ENCODE data around the gene PAXX.

Gene PAXX, protein sequence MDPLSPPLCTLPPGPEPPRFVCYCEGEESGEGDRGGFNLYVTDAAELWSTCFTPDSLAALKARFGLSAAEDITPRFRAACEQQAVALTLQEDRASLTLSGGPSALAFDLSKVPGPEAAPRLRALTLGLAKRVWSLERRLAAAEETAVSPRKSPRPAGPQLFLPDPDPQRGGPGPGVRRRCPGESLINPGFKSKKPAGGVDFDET

DNA sequence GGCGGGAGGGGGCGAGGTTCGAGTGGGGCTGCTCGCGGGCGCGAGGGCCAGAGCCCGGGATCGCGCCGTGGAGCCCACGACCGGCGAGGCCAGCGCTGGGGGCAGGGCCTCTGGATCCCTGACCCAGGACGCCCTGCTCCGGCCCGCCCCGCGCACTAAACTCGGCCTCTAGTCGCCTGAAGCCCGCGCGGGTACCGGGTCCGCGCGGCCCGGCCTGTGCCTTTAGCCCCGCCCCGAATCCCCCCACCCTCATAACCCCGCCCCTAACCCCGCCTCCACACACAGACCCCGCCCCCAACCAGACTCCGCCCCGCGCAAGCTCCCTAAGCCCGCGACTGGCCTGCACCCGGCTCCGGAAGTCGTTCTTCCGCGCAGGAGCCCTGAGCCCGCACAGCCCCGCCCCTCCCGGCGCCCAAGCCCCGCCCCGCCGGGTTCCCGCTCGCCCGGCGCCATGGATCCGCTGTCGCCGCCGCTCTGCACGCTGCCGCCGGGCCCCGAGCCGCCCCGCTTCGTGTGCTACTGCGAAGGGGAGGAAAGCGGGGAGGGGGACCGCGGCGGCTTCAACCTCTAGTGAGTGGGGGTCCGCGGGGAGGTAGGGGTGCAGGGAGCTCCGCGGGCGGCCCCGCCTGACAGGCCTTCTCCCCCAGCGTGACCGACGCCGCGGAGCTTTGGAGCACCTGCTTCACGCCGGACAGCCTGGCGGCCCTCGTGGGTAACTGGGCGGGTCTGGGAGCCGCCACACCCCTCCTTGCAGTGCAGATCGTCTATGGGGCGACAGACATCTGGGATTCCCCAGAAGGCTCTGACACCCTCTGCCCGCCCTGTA is at the start of gene PAXX:
Gene PAXX (plus strand): TSS at position 430 of the 826 bp plus-strand sequence. CDS start 22 bp downstream, at position 452.
- DNase-seq (ENCODE audit: low spot score): peak; percentile 98

DNA sequence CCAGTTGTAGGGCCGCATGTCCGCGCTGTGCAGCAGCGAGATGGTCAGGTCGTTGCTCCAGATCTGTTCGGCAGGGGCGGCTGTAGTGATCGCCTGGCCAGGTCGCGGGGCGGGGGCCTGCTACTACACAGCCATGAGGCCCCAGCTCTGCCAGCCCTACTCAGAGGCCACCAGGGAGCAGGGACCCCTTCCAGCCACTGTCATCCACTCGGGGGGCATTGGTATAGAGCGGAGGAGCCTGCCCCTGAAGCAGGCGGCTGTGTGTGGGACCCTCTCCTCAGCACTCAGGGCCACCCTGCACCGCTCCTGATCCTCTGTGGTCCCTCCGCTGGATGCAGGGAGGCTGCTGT is 49.4 kb upstream of the PAXX start:
- DNase-seq (ENCODE audit: low spot score): no peak

DNA sequence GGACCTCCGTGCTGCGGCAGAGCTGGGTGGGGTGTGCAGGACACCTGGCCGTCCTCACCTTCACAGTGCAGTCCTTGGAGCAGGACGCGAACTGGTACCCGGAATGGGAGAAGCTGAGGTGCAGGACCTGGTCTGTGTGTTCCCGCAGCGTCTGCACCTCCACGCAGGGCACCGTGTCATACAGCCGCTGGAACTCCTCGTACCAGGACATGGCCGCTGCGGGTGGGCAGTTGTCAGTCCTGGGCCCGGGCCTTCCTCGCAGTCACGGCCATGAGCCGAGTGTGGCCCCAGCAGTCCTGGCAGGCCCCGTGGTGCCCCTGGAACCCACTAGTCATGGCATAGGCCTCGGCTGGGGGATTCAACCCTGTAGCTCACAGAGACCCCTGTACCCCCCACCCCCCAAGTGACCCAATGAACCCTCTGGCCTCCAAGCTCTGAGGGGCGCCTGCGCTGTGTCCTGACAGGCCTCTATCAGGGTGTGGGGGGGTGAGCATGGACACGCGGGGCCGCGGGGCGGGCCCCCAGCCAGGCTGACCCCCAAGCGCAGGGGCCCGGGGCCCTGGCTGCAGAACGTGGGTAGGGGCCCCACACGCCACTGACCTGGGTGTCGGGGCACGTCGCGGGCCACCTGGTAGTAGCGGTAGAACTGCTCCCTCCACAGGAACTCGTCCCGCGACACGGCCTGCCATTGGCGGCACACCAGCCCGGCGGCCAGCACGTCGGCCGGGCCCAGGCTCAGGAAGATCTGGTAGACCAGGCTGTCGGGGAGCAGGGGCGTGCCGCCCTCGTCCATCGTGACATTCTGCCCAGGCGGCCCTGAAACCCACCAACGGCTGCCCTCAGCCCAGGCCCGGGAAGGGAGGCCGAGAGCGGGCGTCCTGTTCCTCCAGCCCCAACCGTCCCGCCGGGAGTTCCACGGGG is 48.7 kb upstream of the PAXX start:
- no peak for DNase-seq (ENCODE audit: low spot score)

DNA sequence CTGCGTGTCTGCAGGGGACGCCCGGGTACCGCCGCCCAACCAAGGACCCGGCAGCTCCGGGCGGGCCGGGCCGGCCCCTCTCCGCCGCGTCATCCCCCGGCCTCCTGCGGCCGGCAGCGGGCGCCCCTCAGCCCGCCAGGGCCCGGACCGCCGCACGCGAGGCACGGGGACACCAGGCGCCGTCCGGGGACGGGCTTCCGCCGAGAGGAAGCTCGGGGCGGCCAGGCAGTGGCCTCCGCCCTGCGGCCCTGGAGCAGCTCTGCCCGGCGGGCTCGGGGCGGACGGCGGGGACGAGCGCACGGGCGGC is 48.1 kb upstream of the PAXX start:
- peak; percentile 91 for DNase-seq (ENCODE audit: low spot score)

DNA sequence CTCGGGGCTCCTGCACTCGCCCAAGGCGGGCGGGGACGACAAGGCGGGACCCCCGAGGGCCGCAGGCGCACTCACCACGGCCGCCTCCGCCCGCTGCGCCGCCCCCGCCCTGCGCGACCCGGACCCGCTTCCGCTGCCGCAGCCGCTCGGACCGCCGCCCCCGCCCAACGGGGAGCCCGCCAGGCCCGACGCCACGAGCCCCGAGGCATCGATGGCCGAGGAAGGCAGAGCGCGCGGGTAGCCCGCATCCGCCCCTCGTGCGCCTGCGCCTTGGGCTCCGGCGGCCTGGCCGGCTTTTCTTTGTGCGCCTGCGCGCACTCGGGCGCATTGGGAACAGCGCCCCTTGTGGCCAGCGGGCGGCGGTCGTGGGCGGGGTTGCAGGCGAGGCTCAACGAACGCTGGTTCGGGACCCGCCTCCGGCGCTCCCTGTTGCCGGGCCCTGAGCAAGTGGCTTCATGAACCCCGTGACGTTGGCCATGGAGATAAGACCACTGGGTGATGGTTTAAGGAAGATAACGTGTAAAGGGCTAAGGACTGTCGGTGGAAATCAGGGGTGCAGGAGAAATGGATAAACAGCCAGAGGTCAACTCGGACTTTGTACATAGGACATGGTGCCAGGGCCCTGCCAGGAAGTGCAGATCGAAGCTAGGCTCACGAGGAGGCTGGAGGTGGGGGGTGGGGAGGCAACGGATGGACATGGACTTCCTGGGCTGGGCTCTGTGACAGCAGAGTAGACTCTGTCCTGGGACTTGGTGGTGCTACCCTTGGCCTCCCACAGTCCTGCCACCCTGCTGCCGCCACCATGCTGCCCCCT is 47.5 kb upstream of the PAXX start, which contains the start of the genes C8G and FBXW5:
Gene C8G (plus strand): TSS at position 725 of the 814 bp plus-strand sequence. CDS start 78 bp downstream, at position 803.
Gene FBXW5 (minus strand): TSS at position 220 of the 814 bp plus-strand sequence. CDS start 655 bp downstream, outside the sequence.
- DNase-seq (ENCODE audit: low spot score): peak; percentile 100

DNA sequence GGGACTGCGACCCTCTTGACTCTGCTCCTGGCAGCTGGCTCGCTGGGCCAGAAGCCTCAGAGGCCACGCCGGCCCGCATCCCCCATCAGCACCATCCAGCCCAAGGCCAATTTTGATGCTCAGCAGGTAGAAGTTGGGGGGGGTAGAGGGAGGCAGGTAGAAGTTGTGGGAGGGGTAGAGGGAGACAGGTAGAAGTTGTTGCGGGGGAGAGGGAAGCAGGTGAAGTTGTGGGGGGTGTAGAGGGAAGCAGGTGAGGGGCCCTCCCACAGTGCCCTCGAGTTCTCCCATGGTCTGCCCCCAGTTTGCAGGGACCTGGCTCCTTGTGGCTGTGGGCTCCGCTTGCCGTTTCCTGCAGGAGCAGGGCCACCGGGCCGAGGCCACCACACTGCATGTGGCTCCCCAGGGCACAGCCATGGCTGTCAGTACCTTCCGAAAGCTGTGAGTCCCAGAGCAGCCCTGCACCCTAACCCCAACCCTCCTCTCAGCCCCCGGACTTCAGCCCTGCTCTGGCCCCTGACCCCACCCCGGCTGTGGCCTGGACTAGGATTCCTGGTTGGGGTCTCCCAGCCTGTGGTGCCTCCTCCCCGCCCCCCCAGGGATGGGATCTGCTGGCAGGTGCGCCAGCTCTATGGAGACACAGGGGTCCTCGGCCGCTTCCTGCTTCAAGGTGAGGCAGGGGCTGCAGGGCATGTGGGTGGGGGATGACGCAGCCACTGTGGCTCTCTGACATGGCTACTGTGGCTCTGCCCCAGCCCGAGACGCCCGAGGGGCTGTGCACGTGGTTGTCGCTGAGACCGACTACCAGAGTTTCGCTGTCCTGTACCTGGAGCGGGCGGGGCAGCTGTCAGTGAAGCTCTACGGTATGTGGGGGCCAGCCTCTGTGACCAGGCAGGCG is 46.6 kb upstream of the PAXX start:
- no peak for DNase-seq (ENCODE audit: low spot score)

DNA sequence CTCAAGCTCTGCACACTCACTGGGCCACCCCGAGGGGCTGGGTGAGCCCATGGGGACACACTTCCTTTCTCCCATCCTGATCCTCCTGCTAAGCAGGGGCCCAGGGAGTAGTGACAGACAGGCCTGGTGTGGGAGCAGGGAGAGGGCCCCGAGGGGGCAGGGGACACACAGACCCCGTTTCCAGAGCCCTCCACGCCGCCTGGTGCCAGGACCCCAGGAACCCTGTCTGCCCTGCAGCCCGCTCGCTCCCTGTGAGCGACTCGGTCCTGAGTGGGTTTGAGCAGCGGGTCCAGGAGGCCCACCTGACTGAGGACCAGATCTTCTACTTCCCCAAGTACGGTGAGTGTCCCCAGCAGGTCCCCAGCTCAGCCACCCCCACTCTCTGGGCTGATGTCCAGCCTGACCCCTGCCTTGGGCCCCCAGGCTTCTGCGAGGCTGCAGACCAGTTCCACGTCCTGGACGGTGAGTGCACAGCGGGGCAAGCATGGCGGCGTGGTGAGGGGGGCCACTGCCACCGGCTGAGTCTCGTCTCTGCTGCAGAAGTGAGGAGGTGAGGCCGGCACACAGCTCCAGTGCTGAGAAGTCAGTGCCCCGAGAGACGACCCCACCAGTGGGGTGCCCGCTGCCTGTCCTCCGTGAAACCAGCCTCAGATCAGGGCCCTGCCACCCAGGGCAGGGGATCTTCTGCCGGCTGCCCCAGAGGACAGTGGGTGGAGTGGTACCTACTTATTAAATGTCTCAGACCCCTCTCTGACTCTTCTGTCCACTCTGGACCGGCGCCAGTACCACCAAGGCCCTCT is 45.8 kb upstream of the PAXX start:
- no peak for DNase-seq (ENCODE audit: low spot score)

DNA sequence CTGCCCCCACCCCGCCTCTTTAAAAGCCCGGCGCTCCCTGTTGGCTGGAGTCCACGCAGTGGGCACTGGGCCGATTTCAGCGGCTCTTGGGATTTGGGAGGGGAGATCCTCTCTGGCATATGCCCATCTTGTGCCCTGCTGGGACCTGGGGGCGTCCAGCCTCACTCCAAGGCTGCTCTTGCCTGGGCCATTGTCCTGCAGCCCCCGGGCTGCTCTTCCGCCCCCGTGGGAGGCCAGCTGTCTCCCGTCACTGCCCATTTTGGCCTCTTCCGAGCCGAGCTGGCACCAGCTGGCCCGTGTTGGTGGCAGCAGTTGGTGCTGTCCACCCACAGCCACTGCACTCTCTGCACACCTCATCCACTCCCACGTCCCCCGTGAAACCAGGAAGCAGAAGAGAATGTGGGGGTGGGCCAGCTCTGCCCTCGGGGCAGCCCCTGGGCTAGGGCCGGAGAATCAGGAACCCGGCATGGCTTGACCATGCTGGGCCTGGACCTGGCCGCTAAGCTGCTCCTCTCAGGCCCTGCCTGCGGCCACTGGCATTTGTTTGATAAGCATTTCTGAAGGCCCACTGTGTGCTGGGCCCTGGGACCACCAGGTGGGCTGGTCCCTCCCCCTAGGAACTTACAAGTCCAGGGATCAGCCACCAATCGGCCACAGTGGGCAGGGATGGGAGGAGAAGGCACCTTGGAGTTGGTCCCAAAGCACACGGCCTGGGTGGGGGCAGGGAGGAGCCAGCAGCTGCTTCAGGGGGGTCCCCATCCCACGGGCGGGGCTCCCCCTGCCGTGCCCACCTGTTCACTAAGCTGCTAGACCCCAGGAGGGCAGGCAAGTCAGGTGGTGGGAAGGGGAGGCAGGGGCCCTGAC is 45.0 kb upstream of the PAXX start:
- no peak for DNase-seq (ENCODE audit: low spot score)

DNA sequence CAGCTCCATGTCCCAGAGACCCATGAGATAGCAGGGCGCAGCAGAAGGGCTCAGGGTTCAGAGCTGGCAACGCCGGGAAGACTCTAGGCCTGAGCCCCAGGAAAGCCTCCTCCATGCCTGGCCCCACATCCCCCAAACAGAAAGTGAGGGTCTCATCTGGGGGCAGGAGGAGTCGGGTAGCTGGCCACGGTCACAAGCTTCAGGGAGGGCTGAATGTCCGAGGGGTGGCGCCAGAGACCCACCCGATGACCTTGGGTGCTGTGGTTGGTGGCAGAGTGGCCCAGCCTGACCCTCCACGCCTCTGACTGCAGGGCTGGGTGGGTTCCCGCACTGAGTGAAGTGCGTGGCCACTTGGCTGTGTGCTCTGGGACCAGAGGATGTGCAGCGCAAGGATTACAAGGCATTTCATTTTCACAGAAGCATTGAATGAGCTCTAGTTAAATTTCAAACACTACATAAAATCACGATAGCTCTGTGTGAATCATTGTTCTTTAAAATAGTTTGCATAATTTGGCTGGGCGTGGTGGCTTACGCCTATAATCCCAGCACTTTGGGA is 44.2 kb upstream of the PAXX start:
- peak; percentile 71 for DNase-seq (ENCODE audit: low spot score)

DNA sequence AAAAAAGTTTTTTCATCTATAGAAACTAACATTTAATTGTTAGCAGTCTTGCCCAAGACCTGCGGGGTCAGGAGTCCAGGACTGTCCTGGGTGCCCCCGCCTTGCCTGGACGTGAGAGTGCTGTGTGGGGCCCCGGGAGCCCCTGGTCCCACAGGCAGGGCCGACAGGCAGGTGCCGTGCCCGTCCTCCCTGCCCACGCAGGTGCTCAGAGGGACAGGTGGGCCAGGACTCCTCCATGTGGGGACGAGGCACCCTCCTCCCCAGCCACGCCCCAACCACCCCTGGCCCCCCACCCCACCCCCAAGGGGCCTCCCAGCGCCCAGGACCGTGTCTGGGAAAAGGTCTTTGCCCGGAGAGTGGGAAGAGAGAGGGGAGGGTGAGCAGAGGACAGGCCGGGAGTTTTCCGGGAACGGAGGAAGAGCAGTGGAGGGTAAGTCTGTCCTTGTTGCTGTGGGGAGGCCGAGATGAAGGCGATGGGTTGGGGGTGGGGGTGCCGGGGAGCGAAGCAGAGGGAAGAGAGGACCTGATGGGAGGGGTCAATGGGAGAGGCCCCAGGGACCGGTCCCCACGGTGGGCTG is 42.9 kb upstream of the PAXX start:
- DNase-seq (ENCODE audit: low spot score): no peak

DNA sequence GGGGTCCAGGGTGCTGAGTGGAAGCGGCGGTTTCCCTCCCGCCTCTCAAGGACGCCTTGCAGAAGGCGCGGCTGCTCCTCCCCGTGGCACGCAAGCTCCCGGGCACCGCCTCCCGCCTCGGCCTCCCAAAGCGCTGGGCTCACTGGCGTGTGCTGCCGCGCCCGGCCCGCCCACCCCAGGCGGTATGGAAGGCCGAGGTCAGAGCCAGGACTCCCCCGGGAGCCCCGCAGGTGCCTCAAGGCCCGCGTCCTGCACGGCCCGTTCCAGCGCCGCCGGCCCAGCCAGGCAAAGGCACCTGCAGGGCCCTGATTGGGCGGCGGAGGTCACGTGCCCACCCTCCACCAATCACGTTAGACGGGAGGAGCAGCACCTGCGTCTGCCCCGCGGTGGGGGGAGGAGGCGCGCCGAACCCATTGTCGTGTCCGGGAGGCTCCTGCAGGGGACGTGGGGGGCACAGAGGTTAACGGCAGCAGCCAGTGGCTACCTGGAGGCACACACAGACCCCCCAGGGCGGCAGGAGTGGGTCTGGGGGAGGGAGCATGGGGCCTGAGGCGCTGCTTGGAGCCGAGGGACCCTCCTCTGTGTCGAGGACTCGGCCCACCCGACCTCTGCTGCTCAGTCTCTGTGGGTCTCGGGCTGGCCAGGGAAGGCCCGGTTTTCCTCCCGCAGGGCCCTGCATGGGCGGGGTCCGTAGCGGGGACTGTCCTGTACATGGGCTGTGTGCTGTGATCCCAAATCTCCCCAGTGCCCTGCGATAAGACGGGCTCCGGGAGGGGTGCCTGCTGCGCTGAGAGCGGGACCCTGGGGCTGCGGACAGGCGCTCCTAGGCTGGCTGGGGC is 42.2 kb upstream of the PAXX start:
- peak; percentile 98 for DNase-seq (ENCODE audit: low spot score)

DNA sequence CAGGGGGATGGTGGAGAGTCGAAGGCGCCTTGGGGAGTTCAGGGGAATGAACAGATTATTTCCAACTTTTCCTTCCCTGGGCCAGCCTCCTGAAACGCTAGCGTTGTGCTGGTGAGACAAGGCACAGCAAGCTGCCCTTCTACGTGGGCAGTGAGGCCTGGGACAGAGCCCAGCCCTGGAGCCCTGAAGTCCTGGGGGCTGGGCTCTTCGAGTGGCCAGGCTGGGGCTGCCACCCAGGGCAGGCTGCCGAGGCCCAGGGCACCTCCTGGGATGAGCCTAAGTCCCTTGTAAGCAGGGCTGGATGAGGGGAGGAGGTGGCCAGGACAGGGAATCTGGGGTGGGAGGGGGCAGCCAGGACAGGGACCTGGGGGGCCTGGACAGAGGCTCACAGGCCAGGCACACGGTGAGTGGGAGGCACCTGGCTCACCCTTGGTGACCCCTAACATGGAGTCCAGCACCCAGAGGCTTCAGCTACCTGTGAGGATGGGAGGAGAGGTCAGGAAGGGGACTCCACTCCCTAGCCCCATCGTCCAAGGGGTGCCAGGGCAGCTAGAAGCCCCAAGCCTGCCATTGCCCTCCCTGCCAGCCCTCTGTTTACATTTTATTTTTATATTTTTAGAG is 41.5 kb upstream of the PAXX start:
- DNase-seq (ENCODE audit: low spot score): no peak

DNA sequence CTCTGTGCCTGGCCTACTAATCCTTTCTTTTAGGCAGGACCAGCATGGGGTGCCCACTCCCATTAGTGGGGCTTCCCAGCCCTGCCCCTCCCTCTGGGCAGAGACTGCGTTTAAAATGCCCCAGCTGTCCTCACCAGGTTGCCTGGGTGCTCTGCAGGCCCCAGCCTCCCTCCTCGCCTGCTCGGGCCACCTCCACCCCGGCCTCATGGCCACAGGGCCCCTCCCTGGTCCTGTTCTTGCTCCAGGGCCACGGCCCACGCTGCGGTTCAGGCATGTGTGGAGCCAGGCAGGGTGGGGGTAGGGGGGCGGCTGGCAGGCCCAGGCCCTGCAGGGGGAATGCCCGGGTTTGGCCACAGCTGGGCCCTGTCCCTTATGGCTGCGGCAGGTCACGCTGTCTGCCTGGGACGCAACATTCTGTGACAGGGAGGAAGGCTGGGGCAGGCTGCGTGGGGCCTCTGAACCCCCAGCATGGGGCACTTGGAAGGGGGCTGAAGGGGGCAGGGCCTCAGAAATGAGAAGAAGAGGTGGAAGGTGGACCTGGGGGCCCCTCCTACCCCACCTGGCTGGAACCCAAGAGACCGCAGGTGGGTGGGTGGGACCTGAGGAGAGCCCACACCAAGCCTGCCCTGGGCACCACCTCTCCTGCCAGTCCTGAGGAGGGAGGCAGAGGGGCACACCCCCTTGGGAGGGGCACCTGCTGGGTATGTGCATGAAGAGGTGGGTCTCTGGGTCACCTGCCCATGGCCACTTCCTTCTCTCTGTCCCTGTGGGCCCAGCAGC is 40.5 kb upstream of the PAXX start, which contains the start of gene LCN12:
Gene LCN12 (plus strand): TSS at position 733 of the 780 bp plus-strand sequence. CDS start 55 bp downstream, outside the sequence.
- no peak for DNase-seq (ENCODE audit: low spot score)

DNA sequence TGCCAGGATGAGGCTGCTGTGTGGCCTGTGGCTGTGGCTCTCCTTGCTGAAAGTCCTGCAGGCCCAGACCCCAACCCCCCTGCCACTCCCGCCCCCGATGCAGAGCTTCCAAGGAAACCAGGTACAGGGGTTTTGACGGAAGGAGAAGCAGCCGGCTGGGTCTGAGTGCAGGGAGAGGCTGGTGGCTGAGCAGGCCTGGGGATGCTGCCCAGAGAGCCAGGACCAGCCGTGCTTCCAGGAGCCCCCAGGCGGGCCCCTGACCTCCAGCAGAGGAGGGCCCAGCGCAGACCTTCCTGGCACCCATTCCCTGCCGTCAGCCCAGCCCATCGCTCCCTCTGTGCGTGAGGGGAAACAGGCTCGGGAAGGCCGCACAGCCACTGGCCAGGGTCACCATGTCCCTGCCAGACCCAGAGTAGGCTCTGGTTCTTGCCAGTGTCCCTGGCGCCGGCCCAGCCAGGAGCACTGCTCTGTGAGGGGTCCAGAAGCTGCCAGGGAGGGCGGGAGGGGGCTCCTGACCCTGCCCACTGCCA is 39.8 kb upstream of the PAXX start:
- DNase-seq (ENCODE audit: low spot score): no peak
